Sigmoid colon (tissue), 7 donors: Measurements from ENCODE around the gene SORBS1. TPM values are rescaled to one million over a fixed set of nuclear protein-coding genes. Genes with fewer than 3 reads are reported as not detected.

Source experiments
- DNase-seq: peaks from one replicate; pipeline ENCODE4 v3.0.0-alpha.2; 2019
- H3K27ac ChIP-seq, 4 donors: fragments of 200-600 bp; sonication (generic); one replicate each; pipeline ENCODE4 v1.5.1; 2016 to 2019; ENCODE audit warnings: mild to moderate bottlenecking in 1 of 4
- H3K27me3 ChIP-seq, 3 donors: fragments of 200-600 bp; sonication (generic); one replicate each; pipeline ENCODE4 v1.5.1; 2019; ENCODE audit warnings: mild to moderate bottlenecking in 1 of 3
- H3K36me3 ChIP-seq, 4 donors: fragments of 200-600 bp; sonication (generic); one replicate each; pipeline ENCODE4 v1.5.1; 2016 to 2019
- H3K4me1 ChIP-seq, 4 donors: fragments of 200-600 bp; sonication (generic); one replicate each; pipeline ENCODE4 v1.5.1; 2017 to 2019
- H3K4me3 ChIP-seq, 4 donors: fragments of 200-600 bp; sonication (generic); one replicate each; pipeline ENCODE4 v1.5.1; 2017 to 2019; ENCODE audit warnings: mild to moderate bottlenecking in 2 of 4, moderate library complexity in 1 of 4
- H3K9me3 ChIP-seq, 4 donors: fragments of 200-600 bp in 3 of 4; sonication (generic) in 3 of 4; one replicate each; pipeline versions ENCODE4 v1.5.1 to v1.6.1; 2013 to 2019
- EP300 ChIP-seq, 4 donors: sonication (generic); formaldehyde crosslinking; IDR thresholded peaks; one replicate each; pipeline ENCODE4 v1.6.1; 2017; ENCODE audit warnings: antibody characterized with exemption in 4 of 4
- POLR2A ChIP-seq, 2 donors: fragments of 450-650 bp; IDR thresholded peaks; one replicate each; pipeline ENCODE4 v1.6.1; 2016; ENCODE audit warnings: antibody characterized with exemption in 2 of 2, mild to moderate bottlenecking in 2 of 2, moderate library complexity in 2 of 2
- POLR2AphosphoS5 ChIP-seq, 4 donors: sonication (generic); formaldehyde crosslinking; IDR thresholded peaks; one replicate each; pipeline ENCODE4 v1.6.1; 2017; ENCODE audit warnings: antibody characterized with exemption in 4 of 4
- WGBS, 2 donors: extraction: QIAGEN DNeasy Blood & Tissue Kit; methylation state at CpG; one replicate each; pipeline ENCODE4 v1.1.7; 2013; 5-methylcytosine and 5-hydroxymethylcytosine counted together
- intact Hi-C: fragments of 100-400 bp; cut with DNase I; formaldehyde crosslinking; loops from one replicate; pipeline ENCODE4 v1.15.1; 2023
- polyA plus RNA-seq, 3 donors: library from polyadenylated mRNA; stranded (reverse); fragments of 200-250 nt; gene quantifications; one replicate each; pipeline ENCODE4 v1.2.3, GENCODE V29; 2013
- total RNA-seq, 4 donors: library from RNA; depleted of rRNA; stranded (reverse); fragments of >200 nt; gene quantifications; one replicate each; pipeline ENCODE4 v1.1.0, GENCODE V29; 2016
- TF ChIP-seq, protein P1 (sequence below), 4 experiments: fragments of 450-650 bp in 3 of 4; fragments of 200-600 bp in 1 of 4; IDR thresholded peaks; one replicate each; pipeline ENCODE4 v1.5.1; 2016 to 2019; ENCODE audit warnings: antibody characterized with exemption in 4 of 4, mild to moderate bottlenecking in 3 of 4, moderate library complexity in 2 of 4
- donor health status: healthy with polysubstance abuse.
- donor health status: Bipolar disorder and iron deficiency.
- donor health status: healthy.

Gene SORBS1
- total and polyA plus RNA-seq, 7 donors, result 8.1 to 1,403 (median 664) TPM

DNA sequence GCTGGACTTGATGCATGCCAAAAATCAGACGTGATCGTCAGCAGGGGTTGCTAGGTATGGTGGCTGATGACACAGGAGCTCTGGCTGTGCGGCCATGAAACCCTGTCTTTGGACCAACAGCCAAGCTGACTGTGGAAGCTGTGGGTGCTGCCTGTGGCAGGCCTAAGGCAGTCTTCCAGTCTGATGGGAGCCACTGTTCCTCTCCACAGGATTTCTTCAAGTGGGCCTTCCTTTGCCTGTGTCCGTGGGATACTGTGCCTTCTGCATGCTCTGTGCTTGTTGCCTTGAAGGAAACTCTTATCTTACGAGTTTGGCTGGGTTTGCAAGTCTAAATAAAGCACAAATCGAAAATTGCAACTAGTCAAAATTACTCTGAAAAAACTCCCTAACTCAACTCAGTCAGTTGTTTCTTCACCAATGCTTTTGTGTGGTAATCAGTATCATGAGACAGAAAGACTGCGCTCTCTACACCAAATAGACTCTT, 168.4 kb downstream of the SORBS1 start:
- intact Hi-C loops, result no loop called here
- peaks cover 40 to 89% (median 46%) of the 10 kb centered on the region in 4 donors for H3K36me3 ChIP-seq
- DNase-seq, result no peak
- H3K4me3 ChIP-seq, result no peak overlapping the region
- 82 to 84% methylated on average over 7 of the region's 7 CpGs for WGBS, 2 donors
- TF ChIP-seq EP300 (IDR thresholded peaks at IDR 0.05), result no peak
- TF ChIP-seq, protein P1, sequence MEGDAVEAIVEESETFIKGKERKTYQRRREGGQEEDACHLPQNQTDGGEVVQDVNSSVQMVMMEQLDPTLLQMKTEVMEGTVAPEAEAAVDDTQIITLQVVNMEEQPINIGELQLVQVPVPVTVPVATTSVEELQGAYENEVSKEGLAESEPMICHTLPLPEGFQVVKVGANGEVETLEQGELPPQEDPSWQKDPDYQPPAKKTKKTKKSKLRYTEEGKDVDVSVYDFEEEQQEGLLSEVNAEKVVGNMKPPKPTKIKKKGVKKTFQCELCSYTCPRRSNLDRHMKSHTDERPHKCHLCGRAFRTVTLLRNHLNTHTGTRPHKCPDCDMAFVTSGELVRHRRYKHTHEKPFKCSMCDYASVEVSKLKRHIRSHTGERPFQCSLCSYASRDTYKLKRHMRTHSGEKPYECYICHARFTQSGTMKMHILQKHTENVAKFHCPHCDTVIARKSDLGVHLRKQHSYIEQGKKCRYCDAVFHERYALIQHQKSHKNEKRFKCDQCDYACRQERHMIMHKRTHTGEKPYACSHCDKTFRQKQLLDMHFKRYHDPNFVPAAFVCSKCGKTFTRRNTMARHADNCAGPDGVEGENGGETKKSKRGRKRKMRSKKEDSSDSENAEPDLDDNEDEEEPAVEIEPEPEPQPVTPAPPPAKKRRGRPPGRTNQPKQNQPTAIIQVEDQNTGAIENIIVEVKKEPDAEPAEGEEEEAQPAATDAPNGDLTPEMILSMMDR (IDR thresholded peaks at IDR 0.05), result no peak
- TF ChIP-seq POLR2A (IDR thresholded peaks at IDR 0.05), result no peak
- peak in 3 of 4 donors; percentile 28 to 50 (median 38) for TF ChIP-seq POLR2AphosphoS5 (IDR thresholded peaks at IDR 0.05)
- peak overlapping the region; percentile 47 to 98 (median 84) for H3K27ac ChIP-seq
- peaks cover 0 to 99% (median 80%) of the 10 kb centered on the region in 4 donors for H3K4me1 ChIP-seq
- H3K27me3 ChIP-seq, result no peaks in the 10 kb centered on the region
- H3K9me3 ChIP-seq, result no peaks in the 10 kb centered on the region

- intact Hi-C loops, result no loop called here
- TF ChIP-seq POLR2AphosphoS5 (IDR thresholded peaks at IDR 0.05), result no peak
- TF ChIP-seq EP300 (IDR thresholded peaks at IDR 0.05), result no peak
- TF ChIP-seq, protein P1 (IDR thresholded peaks at IDR 0.05), result no peak
- no peak for TF ChIP-seq POLR2A (IDR thresholded peaks at IDR 0.05)
Measured at GRCh38 chr10:95392217-95392584, 169.0 kb downstream of the SORBS1 start.

DNA sequence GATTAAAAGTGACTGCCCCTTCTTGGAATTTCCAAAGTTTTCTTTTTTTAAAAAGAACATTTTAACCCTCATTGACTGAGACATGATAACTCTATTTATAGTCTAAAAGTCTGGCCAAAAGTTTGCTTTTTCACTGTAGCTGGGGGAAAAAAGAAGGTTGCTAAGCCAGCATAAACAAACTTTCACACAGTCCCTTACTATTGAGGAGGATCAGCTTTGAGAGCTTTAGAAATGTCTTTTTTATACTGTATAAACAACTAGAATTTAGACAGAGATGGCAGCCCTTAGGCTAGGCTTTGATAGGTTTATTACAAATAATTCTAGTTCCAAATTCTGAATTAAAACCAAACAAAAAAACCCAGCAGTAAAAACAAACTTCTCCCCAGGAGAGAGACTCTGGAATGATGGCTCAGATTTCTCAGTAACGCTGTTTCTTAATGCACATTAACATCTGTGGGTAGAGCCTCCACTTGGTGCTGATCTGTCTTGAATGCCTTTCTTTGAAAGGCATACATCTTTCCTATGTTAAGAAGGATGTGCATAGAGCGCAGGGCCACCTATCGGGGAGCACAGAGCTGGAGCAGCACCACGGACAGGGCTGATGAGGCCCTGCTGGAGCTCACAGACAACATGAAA, 169.5 kb downstream of the SORBS1 start:
- H3K4me3 ChIP-seq, result no peak overlapping the region
- H3K4me1 ChIP-seq, result peaks cover 0 to 98% (median 83%) of the 10 kb centered on the region in 4 donors
- peak overlapping the region; percentile 1 to 98 (median 84) for H3K27ac ChIP-seq
- H3K36me3 ChIP-seq, result peaks cover 31 to 89% (median 40%) of the 10 kb centered on the region in 4 donors
- intact Hi-C loops, result no loop called here
- TF ChIP-seq, protein P1 (IDR thresholded peaks at IDR 0.05), result peak in 1 of 4 experiments; percentile 18
- no peak for TF ChIP-seq POLR2A (IDR thresholded peaks at IDR 0.05)
- no peak for TF ChIP-seq EP300 (IDR thresholded peaks at IDR 0.05)
- TF ChIP-seq POLR2AphosphoS5 (IDR thresholded peaks at IDR 0.05), result peak in 3 of 4 donors; percentile 7 to 50 (median 43)
- WGBS, 2 donors, result 58 to 90% methylated on average over 4 of the region's 4 CpGs
- DNase-seq, result no peak
- H3K27me3 ChIP-seq, result no peaks in the 10 kb centered on the region
- no peaks in the 10 kb centered on the region for H3K9me3 ChIP-seq

More at GRCh38 chr10:95392217-95392584, 169.0 kb downstream of the SORBS1 start:
- no peak for DNase-seq
- 84 to 88% methylated on average over 3 of the region's 3 CpGs for WGBS, 2 donors
- H3K9me3 ChIP-seq, result no peaks in the 10 kb centered on the region
- H3K27ac ChIP-seq, result peak overlapping the region; percentile 47 to 98 (median 84)
- peaks cover 35 to 89% (median 44%) of the 10 kb centered on the region in 4 donors for H3K36me3 ChIP-seq
- H3K27me3 ChIP-seq, result no peaks in the 10 kb centered on the region
- H3K4me3 ChIP-seq, result no peak overlapping the region
- peaks cover 0 to 98% (median 84%) of the 10 kb centered on the region in 4 donors for H3K4me1 ChIP-seq

- Histone ChIP-seq H3K4me1 (peaks cover 0 to 97% (median 83%) of the 10 kb centered on the region in 4 donors), H3K27ac (peak overlapping the region; percentile 1 to 98 (median 84)), H3K36me3 (peaks cover 33 to 89% (median 40%) of the 10 kb centered on the region in 4 donors), H3K27me3 (no peaks in the 10 kb centered on the region), H3K4me3 (no peak overlapping the region), H3K9me3 (no peaks in the 10 kb centered on the region)
- TF ChIP-seq, protein P1 (IDR thresholded peaks at IDR 0.05), result no peak
- no peak for TF ChIP-seq EP300 (IDR thresholded peaks at IDR 0.05)
- peak in 1 of 4 donors; percentile 6 for TF ChIP-seq POLR2AphosphoS5 (IDR thresholded peaks at IDR 0.05)
- DNase-seq, result no peak
- intact Hi-C loops, result no loop called here
- 69 to 83% methylated on average over 1 of the region's 1 CpG for WGBS, 2 donors
Measured at GRCh38 chr10:95391164-95391563, 170.0 kb downstream of the SORBS1 start.
